ENCODE data around the gene IRF2BPL.

Gene IRF2BPL

DNA sequence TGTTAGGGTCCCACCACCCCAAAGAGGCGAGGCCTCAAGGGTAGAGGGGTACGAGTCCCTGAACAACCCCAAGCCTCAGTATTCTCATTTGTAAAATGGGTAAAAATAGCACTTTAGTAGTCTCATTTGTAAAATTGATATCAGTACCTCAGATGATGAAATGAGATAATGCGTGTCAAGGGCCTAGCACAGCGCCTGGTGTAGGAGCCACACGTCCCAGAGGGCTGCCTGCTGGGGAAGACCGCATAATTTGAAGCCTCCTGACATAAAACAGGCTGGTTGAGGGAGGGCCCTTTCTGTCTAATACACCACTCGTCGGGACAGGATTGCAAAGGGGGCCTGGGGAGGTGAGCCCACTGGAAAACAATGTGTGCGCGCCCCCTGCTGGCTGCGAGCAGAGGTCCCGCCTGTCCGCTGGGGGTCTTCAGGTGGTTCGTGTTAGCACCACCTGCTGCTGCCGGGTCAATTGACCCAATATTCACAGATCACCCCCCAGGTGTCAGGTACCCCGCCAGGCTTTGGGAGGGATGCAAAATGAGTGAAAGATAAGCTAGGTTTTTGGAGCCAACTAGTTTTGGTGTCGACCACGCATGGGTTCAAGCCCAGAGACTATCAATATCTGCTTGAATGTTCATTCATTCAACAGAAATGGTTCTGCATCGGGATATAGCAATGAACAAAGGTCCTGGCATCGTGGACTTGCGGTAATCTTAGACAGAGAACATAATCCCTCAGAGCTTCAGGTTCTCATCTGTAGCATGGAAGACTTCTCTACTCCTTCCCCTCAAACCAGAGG, 24.7 kb upstream of the IRF2BPL start:
- peak; percentile 85 for DNase-seq

DNA sequence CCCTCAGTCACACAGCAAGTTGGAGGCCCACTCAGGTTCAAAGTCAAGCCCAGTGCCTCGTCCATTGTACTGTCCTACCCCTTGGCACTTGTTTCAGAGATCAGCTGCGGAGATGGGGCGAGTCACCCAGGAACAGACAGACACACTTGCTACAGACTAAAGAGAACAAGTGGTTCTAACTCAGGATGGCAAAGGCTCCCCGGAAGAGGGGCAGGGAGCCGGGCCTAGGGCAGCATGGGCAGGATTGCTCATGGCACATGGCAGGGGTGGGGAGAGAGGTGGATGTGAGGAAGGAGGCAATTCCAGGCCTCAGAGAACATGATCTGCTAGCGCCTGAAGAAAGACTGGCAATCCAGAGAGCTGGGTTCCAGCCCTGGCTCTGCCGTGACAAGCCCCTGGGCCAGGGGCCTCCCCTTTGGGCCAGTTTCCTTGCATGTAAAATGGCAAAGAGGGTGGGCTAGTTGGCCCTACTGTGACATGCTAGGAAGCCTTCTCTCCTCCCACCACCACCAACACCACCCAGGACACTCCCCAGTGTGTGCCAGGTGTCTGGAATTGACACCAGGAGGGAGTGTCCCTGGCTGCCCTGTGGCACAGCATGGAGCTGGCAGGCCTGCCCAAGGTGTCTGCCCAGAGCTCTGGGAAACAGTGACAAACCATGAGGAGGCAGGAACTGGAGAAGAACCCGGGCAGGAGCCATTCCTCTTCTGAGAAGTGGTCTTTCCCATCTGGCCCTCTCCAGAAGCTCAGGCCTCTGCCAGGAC, 24.0 kb upstream of the IRF2BPL start:
- no peak for DNase-seq

DNA sequence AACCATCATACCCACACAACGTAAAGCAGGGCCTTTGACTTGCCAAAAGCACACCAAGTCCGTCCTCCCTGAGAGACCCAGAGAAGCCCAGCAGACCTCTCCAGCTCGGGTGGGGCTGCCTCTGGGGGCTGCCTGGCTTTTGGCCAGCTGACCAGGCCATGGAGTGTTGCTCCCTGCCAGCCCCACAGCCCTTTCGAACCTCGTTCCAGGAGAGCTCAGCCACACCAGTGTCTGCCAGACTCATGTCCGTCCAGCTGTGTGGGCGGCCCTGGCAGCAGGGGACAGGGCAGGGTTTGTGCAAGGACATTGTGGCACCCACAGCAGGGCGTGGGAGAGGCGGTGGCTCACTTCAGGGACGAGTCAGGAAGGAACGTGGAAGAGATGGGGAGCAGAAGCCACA, 22.6 kb upstream of the IRF2BPL start:
- DNase-seq: no peak

DNA sequence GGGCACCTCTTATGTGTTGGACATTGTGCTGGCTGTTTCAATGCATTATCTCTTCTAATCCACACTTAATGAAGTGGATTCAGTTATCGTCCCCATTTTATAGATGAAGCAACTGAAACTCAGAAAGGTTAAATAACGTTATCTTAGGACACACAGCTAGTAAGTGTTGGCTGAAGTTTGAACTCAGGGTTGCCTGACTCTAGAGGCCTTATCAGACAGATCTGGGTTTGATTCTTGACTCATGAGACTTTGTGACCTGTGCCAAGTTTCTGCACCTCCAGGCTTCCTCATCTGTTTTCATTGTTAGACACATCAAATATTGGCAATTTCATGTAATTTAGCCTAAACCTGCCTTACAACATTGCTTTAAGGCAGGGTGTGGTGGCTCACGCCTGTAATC, 18.2 kb upstream of the IRF2BPL start:
- DNase-seq: no peak

DNA sequence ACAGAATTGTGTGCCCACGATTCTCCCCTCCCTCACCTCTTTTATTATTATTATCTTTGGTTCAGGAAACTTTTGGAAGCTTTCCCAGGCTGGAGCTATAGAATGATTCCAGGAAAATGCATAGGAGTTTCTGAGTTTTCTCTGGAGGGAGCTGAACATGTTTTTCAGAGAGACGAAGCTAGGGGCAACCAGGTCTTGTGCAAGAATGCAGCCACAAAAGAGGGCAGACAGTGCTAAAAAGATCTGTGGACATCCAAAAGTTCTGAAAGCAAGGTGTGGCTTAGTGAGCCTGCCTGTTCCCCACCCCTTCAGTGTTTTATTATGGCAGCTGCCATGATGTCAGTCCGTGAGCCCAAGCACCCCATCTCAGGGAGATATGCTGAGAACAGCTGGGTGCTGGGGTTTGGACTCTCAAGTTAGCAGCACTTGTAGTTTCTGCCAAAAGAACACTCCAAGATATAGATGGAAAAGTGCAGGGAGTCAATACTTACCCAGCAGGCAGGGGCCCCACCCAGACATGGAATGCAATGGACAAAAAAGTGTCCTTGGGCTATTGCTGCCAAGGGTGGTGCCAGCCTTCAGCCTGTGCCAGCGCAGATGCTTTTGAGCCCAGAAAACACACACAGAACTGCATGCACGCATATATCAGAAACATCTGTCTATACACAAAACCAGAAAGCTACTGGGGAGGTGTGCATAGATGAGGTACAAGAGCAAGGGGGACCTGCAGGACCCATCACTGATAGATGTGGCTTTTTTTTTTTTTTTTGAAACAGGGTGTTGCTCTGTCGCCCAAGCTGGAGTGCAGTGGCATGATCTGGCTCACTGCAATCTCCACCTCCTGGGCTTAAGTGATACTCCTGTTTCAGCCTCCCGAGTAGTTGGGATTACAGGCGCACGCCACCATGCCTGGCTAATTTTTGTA, 17.0 kb upstream of the IRF2BPL start:
- DNase-seq: no peak

- no peak for DNase-seq
Observed at GRCh38 chr14:77044783-77045237, 16.3 kb upstream of the IRF2BPL start.

DNA sequence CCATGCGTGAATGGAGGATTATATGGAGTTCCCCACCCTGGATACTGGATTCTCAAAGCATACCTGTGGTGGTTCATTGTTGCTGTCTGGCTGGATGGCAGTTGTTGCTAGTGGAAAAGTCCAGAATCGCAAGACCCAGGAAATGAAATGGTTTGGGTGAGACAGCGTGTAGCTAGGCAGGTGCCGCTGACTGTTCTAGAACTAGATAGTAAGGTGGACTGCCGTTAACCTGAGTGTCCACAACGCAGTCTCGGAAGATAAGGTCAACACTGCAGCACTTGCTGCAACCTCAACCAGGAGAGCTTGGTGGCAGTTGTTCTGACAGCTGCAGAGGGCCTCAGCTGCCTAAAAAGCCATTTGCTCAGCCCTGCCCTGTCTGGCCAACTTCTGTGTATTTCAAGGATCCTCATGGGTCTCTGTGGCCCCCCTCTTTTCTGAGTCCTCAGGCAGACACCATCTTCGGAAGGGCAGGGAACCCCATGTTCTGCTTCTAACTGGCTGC, 15.5 kb upstream of the IRF2BPL start:
- no peak for DNase-seq

- DNase-seq: no peak
Observed at GRCh38 chr14:77043177-77043983, 14.9 kb upstream of the IRF2BPL start.

DNA sequence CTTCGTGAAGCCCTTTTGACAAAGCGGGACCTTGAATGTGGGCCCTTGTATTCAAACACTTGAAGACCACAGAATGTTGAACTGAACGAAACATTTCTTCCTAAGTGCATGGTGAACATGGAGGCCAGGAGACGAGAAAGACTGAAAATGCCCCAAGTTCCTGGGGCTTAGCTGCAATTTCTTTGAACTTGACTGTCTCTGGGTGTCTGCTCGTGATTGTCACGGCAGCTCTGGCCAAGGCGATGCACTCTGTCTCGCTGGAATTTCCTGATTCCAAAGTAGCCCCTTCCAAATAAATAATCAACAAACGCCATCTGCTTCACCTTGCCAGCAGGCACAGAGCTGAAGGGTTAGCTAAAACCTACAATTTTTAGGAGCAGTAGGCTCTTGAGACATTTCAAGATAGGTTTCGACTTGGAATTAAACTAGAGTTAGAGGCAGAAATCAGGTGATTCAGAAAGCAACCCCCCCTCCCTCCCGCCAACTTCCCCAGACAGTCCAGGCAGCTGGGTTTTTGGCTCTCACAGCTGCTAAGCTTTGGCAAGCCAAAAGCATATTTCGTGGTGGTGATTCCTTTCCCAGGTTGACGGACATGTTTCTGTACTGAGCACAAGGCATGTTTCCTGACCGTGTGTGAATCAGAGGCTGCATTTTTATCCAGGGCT, 13.5 kb upstream of the IRF2BPL start:
- DNase-seq: peak; percentile 50

GRCh38 chr14:77040741-77041653, 12.5 kb upstream of the IRF2BPL start:
- peak; percentile 37 for DNase-seq

- DNase-seq: peak; percentile 98
Observed at GRCh38 chr14:77040059-77040740, 11.7 kb upstream of the IRF2BPL start.

- DNase-seq: peak; percentile 69
Observed at GRCh38 chr14:77039285-77040058, 11.0 kb upstream of the IRF2BPL start.

DNA sequence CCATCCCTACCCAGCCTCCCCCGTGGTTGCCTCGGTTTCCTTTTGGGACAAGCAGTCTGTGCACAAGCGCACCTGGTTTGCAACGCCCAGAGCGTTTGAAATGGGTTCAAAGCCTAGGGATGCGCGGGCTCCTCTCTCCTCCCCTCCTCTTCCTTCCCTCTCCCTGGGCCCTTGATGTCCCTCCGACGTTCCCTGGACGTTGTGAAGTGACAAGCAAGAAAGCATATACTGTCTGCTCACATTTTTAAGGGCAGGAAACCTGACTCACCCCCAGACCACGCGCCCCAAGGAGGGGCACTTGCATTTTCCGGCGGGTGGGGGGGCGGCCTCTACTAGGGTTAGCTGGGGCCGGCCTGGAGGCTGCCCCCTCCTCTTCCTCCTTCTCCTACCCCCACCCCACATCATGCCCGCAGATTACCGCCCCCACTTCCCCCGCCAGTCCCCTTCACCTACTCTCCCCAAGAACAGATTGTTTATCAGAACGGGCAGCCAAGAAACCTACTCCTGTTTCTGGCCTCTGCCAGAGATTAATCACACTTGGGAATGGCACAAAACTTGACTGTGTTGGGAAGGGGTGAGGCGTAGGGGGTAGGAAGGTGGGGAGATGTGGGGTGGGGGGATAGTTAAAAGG, 9.5 kb upstream of the IRF2BPL start:
- no peak for DNase-seq

GRCh38 chr14:77037215-77037937, 8.9 kb upstream of the IRF2BPL start:
- no peak for DNase-seq

DNA sequence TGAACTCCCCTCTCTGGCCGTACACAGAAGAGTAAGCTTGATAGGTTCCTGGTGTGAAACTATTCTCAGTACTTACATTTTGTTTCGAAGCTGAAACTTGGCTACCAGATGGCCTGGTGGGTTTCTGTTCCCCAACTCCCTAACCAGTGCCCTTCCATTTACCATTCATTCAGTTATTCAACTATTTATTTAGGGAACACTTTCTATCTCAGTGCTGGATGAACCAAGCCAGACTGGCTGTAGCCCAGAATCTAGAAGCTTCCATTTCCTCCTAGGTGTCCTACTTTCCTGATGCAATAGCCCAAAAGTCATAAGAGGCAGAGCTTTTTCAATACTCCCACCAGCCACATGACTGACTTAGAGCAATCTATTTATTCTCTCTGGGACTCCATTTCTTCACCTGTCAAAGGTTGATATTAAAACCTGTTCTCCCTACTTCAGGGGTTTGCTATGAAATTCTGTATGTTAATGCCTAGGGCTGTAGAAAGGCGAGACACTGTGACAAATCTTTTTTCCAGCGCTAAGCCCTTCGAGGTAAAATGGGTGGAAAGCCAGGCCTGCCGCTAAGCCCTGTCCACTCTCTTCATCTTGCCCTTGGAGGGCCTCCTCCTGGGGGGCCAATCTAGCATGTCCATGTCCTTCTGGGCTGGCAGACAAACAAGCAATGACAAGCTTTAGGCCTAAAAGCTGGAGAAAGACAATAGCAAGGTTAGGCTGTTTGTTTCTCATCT, 8.1 kb upstream of the IRF2BPL start:
- no peak for DNase-seq

DNA sequence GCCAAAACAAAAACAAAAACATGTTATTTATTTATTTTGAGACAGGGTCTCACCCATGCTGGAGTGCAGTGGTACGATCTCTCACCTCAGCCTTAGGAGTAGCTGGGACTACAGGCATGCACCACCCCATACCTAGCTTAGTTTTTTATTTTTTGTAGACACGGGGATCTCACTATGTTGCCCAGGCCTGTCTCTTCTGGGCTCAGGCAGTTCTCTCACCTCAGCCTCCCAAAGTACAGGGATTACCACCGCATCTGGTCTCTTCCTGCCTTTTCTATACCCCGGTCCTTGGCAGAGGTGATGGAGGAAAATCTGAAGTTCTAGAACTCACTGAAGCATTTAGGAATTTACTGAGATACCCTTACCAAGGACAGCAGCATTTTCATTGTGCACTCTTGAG, 6.8 kb upstream of the IRF2BPL start:
- no peak for DNase-seq

Data from NCI-H82 (cell line).